ENCODE results near the gene ATG7. TPM values are rescaled to one million over a fixed set of nuclear protein-coding genes. Genes with fewer than 3 reads are reported as not detected.
A peak's percentile ranks its signal among the peaks of the same experiment; 100 is the strongest.

The ATG7 gene
- total and polyA plus RNA-seq, 10 of the 15 experiments (the other 5 are each of a cell fraction or from before 2014, with no cell fraction given): 13.5 to 49.5 (median 26.4) TPM

- H2AFZ ChIP-seq (ENCODE audit: control insufficient read depth, low read depth, low read length): no peak overlapping the region
- ChIA-PET CTCF (interaction anchor here (0.6 to 0.7 kb wide), 2 partner anchors 11 to 26 kb away, joined by 3 to 5 read pairs; no protein-coding TSS in a partner anchor), SMC1A (ENCODE audit: uncharacterized antibody, unreplicated experiment) (no interaction called here), RAD21 (ENCODE audit: unreplicated experiment) (no interaction called here), POLR2A (no interaction called here)
- FAIRE-seq: no peak
- no peak overlapping the region for H3K4me2 ChIP-seq (ENCODE audit: control insufficient read depth, insufficient read depth)
- no peaks in the 10 kb centered on the region for H3K27me3 ChIP-seq (replicated peaks in 1 of 2; ENCODE audit: control insufficient read depth in 2 of 2, insufficient read depth in 2 of 2, low read length in 1 of 2)
- H3K4me1 ChIP-seq (ENCODE audit: control insufficient read depth, insufficient read depth, low read length): no peaks in the 10 kb centered on the region
- DNase-seq (ENCODE audit: low read depth, low spot score): no peak
- no TSS peak for BruUV-seq (replicated peaks)
- ATAC-seq: no peak
- no peak overlapping the region for H3K9ac ChIP-seq (ENCODE audit: control insufficient read depth, insufficient read depth, low read length)
- no peak overlapping the region for H3K4me3 ChIP-seq
- TF ChIP-seq RB1 (IDR thresholded peaks at IDR 0.05; ENCODE audit: borderline replicate concordance): no peak
- TF ChIP-seq, protein P1, sequence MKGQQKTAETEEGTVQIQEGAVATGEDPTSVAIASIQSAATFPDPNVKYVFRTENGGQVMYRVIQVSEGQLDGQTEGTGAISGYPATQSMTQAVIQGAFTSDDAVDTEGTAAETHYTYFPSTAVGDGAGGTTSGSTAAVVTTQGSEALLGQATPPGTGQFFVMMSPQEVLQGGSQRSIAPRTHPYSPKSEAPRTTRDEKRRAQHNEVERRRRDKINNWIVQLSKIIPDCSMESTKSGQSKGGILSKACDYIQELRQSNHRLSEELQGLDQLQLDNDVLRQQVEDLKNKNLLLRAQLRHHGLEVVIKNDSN (IDR thresholded peaks at IDR 0.05; ENCODE audit: borderline replicate concordance, extremely low read length, insufficient read depth, low read depth, low read length): peak; percentile 17
- no peaks in the 10 kb centered on the region for H4K20me1 ChIP-seq (ENCODE audit: control insufficient read depth, insufficient read depth)
- H3K27ac ChIP-seq (ENCODE audit: control insufficient read depth, insufficient read depth): no peak overlapping the region
- intact Hi-C loops (cut with micrococcal nuclease; ENCODE audit: unreplicated experiment) (no loop called here), in situ Hi-C loops (cut with MboI) (no loop called here)
- H3K36me3 ChIP-seq (ENCODE audit: control insufficient read depth in 2 of 2, insufficient read depth in 2 of 2, low read length in 1 of 2): no peaks in the 10 kb centered on the region
- H3K79me2 ChIP-seq (ENCODE audit: control insufficient read depth, insufficient read depth, low read length): no peaks in the 10 kb centered on the region
- H3K9me3 ChIP-seq (replicated peaks; ENCODE audit: control insufficient read depth, insufficient read depth, low read length): no peaks in the 10 kb centered on the region
These were observed 235.5 kb downstream of the ATG7 start for GRCh38 chr3:11507719-11508118.

DNA sequence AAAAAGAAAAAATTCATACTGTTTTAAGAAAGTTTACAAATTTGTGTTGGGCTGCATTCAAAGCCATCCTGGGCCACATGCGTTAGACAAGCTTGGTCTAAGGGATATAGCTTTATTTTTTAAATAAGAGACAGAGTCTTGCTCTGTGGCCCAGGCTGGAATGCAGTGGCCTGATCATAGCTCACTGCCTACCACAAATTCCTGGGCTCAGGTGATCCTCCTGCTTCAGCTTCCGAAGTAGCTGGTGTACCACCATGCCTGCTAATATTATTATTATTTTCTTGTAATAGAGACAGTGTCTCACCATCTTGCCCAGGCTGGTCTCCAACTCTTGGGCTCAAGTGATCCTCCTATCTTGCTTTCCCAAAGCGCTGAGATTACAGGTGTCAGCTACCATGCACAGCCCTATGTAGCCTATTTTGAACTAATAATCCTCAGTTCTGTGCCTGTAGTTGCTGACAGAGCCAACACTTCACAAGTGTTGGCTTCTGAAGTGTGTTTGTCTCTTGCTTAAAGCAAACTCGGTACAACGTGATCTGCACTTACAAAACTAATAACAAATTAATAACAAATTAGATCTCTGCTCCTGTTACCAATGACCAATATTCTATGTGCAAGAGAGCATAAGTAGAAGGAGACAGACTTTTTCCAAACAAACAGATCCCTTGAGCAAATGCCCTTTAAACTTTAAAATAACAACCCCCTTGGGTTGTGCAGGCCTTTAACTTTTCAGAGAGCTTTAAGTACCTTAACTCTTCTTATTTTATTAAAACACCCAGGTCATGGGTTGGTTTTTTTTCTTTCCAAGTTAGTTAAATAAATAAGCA, 236.4 kb downstream of the ATG7 start:
- DNase-seq (ENCODE audit: low read depth, low spot score) (no peak), FAIRE-seq (no peak), ATAC-seq (no peak)
- H4K20me1 ChIP-seq (ENCODE audit: control insufficient read depth, insufficient read depth): no peaks in the 10 kb centered on the region
- no peak overlapping the region for H3K4me2 ChIP-seq (ENCODE audit: control insufficient read depth, insufficient read depth)
- in situ Hi-C loops (cut with MboI): no loop called here
- ChIA-PET RAD21 (ENCODE audit: unreplicated experiment) (no interaction called here), POLR2A (no interaction called here), SMC1A (ENCODE audit: uncharacterized antibody, unreplicated experiment) (interaction anchor here (0.6 to 0.8 kb wide), 2 partner anchors 164 to 669 kb away, joined by 3 read pairs; no protein-coding TSS in a partner anchor), CTCF (interaction anchor here (0.6 to 0.7 kb wide), 2 partner anchors 10 to 187 kb away, joined by 3 to 5 read pairs; no protein-coding TSS in a partner anchor)
- no peak overlapping the region for H3K4me3 ChIP-seq
- no peaks in the 10 kb centered on the region for H3K9me3 ChIP-seq (replicated peaks; ENCODE audit: control insufficient read depth, insufficient read depth, low read length)
- intact Hi-C loops (cut with micrococcal nuclease; ENCODE audit: unreplicated experiment): no loop called here
- no peak overlapping the region for H3K9ac ChIP-seq (ENCODE audit: control insufficient read depth, insufficient read depth, low read length)
- no peaks in the 10 kb centered on the region for H3K36me3 ChIP-seq (ENCODE audit: control insufficient read depth in 2 of 2, insufficient read depth in 2 of 2, low read length in 1 of 2)
- 99% methylated on average over 5 of the region's 5 CpGs for WGBS (ENCODE audit: insufficient coverage, insufficient replicate concordance, low lambda C conversion rate, missing lambda C conversion rate)
- no peaks in the 10 kb centered on the region for H3K4me1 ChIP-seq (ENCODE audit: control insufficient read depth, insufficient read depth, low read length)
- no peak overlapping the region for H3K27ac ChIP-seq (ENCODE audit: control insufficient read depth, insufficient read depth)
- H2AFZ ChIP-seq (ENCODE audit: control insufficient read depth, low read depth, low read length): no peak overlapping the region
- BruUV-seq (replicated peaks): no TSS peak
- no peaks in the 10 kb centered on the region for H3K27me3 ChIP-seq (replicated peaks in 1 of 2; ENCODE audit: control insufficient read depth in 2 of 2, insufficient read depth in 2 of 2, low read length in 1 of 2)
- no peak for TF ChIP-seq POLR2AphosphoS5 (IDR thresholded peaks at IDR 0.05; ENCODE audit: low read length)
- TF ChIP-seq NFIC (IDR thresholded peaks at IDR 0.05; ENCODE audit: low read depth, low read length): no peak
- no peak for TF ChIP-seq NR2F1 (conservative IDR thresholded peaks at IDR 0.05)
- TF ChIP-seq, protein P2, sequence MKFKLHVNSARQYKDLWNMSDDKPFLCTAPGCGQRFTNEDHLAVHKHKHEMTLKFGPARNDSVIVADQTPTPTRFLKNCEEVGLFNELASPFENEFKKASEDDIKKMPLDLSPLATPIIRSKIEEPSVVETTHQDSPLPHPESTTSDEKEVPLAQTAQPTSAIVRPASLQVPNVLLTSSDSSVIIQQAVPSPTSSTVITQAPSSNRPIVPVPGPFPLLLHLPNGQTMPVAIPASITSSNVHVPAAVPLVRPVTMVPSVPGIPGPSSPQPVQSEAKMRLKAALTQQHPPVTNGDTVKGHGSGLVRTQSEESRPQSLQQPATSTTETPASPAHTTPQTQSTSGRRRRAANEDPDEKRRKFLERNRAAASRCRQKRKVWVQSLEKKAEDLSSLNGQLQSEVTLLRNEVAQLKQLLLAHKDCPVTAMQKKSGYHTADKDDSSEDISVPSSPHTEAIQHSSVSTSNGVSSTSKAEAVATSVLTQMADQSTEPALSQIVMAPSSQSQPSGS (IDR thresholded peaks at IDR 0.05; ENCODE audit: low read length): no peak
- TF ChIP-seq RFX5 (IDR thresholded peaks at IDR 0.05; ENCODE audit: low read depth, low read length): no peak
- 0 out of 2 replicates have a peak, but pooled peaks have one; percentile 47 for TF ChIP-seq NFXL1 (IDR thresholded peaks at IDR 0.05; ENCODE audit: borderline replicate concordance)
- TF ChIP-seq KAT2A (conservative IDR thresholded peaks at IDR 0.05; ENCODE audit: control insufficient read depth, low read depth, low read length): no peak
- TF ChIP-seq, protein P3, sequence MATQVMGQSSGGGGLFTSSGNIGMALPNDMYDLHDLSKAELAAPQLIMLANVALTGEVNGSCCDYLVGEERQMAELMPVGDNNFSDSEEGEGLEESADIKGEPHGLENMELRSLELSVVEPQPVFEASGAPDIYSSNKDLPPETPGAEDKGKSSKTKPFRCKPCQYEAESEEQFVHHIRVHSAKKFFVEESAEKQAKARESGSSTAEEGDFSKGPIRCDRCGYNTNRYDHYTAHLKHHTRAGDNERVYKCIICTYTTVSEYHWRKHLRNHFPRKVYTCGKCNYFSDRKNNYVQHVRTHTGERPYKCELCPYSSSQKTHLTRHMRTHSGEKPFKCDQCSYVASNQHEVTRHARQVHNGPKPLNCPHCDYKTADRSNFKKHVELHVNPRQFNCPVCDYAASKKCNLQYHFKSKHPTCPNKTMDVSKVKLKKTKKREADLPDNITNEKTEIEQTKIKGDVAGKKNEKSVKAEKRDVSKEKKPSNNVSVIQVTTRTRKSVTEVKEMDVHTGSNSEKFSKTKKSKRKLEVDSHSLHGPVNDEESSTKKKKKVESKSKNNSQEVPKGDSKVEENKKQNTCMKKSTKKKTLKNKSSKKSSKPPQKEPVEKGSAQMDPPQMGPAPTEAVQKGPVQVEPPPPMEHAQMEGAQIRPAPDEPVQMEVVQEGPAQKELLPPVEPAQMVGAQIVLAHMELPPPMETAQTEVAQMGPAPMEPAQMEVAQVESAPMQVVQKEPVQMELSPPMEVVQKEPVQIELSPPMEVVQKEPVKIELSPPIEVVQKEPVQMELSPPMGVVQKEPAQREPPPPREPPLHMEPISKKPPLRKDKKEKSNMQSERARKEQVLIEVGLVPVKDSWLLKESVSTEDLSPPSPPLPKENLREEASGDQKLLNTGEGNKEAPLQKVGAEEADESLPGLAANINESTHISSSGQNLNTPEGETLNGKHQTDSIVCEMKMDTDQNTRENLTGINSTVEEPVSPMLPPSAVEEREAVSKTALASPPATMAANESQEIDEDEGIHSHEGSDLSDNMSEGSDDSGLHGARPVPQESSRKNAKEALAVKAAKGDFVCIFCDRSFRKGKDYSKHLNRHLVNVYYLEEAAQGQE (IDR thresholded peaks at IDR 0.05; ENCODE audit: low read depth, low read length): no peak
- no peaks in the 10 kb centered on the region for H3K79me2 ChIP-seq (ENCODE audit: control insufficient read depth, insufficient read depth, low read length)
